Uterus (tissue), 2 donors: Measurements from ENCODE around the gene SELENOI.

Experiments used
- POLR2A ChIP-seq, 2 donors: fragments of 450-650 bp; IDR thresholded peaks; one replicate each; pipeline ENCODE4 v1.6.1; 2016; ENCODE audit warnings: antibody characterized with exemption in 2 of 2, mild to moderate bottlenecking in 1 of 2, moderate library complexity in 1 of 2
- TF ChIP-seq, protein P1 (sequence below), 4 experiments: fragments of 200-600 bp in 2 of 4; fragments of 450-650 bp in 2 of 4; sonication (generic) in 2 of 4; IDR thresholded peaks; one replicate each; pipeline ENCODE4 v1.5.1; 2016 to 2019; ENCODE audit warnings: antibody characterized with exemption in 4 of 4, mild to moderate bottlenecking in 2 of 4, moderate library complexity in 1 of 4

DNA sequence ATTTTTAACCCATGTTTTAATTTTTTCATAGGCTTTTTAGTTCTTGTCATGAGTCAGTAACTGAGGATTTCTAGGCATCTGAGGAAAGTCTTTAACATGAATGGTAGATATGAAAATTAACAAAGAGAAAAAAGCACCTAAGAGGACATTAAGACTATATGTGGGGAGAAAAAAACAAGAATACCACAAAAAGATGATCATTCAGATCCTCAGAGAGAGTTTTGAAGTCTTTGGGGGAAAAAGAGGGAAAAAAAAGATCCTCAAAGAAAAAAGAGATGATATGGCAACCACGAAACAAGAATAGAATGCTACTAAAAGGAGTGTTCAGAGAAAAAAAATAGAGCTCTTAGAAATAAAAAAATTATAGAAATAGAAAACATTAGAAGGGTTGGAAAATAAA, 63.8 kb downstream of the SELENOI start:
- TF ChIP-seq POLR2A (IDR thresholded peaks at IDR 0.05): no peak
- TF ChIP-seq, protein P1, sequence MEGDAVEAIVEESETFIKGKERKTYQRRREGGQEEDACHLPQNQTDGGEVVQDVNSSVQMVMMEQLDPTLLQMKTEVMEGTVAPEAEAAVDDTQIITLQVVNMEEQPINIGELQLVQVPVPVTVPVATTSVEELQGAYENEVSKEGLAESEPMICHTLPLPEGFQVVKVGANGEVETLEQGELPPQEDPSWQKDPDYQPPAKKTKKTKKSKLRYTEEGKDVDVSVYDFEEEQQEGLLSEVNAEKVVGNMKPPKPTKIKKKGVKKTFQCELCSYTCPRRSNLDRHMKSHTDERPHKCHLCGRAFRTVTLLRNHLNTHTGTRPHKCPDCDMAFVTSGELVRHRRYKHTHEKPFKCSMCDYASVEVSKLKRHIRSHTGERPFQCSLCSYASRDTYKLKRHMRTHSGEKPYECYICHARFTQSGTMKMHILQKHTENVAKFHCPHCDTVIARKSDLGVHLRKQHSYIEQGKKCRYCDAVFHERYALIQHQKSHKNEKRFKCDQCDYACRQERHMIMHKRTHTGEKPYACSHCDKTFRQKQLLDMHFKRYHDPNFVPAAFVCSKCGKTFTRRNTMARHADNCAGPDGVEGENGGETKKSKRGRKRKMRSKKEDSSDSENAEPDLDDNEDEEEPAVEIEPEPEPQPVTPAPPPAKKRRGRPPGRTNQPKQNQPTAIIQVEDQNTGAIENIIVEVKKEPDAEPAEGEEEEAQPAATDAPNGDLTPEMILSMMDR (IDR thresholded peaks at IDR 0.05): no peak
